RPMI7951 (cell line): ENCODE measurements around the gene FAM180A. TPM values are rescaled to one million over a fixed set of nuclear protein-coding genes. Genes with fewer than 3 reads are reported as not detected.
A peak's percentile ranks its signal among the peaks of the same experiment; 100 is the strongest.
"Not testable (repeated sequence)": the region's sequence is repeated elsewhere in the genome, so short reads cannot be mapped to it uniquely, and the experiment has no call there.

Source experiments
- DNase-seq: peaks from one replicate; pipeline ENCODE4 v3.0.0-alpha.2; 2012; ENCODE audit warnings: low read depth
- total RNA-seq: library from RNA; depleted of rRNA; stranded (reverse); fragments of >200 nt; shearing (Covaris generic); gene quantifications from 2 replicates; pipeline ENCODE4 v1.2.3, GENCODE V29; 2014

Gene FAM180A
- total RNA-seq, 1 experiment from 2014 or later, result 4.8 TPM

DNA sequence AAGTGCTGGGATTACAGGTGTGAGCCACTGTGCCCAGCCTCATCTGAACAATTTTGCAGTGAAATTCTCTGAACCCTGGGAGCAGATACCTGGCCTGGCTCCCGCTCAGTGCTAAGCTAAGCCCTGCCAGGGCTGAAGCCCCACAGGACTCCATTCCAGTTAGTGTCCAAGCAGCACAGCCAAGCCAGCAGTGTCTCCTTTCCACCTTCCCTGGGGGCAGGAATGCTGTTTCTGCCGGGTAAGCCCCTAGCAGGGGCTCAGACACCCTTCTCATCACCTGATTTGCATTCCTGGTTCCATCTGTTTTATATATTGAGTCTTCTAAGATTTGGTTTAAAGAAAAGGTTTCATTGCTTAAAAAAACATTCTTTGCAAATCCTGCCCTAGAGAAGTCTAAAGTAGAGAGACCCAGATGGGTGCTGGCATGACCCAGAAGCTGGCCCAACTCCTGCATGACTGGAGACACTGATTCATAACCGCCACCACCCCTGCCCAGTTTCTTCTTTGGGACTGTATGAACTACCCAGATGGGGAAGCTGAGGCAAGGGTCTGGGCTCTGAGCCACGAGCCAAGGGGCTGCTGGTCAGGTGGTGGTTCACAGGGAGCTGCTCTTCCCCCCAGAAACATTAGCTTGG lies 34.7 kb downstream of the FAM180A start:
- DNase-seq, result peak; percentile 82

DNA sequence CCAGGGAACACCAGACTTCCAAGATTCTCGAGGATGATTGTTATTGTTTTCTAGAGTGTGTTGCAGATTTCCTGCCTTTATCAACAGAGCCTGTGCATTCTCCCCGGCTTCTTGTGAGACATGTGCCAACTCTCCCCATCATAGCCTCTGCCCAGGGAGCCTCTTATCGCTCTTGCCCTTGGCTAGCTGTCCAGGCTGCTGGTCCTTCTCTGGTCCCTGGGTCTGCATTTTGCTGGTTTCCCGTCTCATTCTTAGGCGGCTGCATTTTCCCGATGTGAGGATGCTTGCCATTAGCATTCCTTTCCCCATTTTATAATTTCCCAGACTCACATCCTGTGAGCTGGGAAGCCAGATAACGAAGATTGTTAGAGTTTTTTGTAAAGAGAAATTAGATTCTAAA lies 35.8 kb downstream of the FAM180A start:
- no peak for DNase-seq

DNA sequence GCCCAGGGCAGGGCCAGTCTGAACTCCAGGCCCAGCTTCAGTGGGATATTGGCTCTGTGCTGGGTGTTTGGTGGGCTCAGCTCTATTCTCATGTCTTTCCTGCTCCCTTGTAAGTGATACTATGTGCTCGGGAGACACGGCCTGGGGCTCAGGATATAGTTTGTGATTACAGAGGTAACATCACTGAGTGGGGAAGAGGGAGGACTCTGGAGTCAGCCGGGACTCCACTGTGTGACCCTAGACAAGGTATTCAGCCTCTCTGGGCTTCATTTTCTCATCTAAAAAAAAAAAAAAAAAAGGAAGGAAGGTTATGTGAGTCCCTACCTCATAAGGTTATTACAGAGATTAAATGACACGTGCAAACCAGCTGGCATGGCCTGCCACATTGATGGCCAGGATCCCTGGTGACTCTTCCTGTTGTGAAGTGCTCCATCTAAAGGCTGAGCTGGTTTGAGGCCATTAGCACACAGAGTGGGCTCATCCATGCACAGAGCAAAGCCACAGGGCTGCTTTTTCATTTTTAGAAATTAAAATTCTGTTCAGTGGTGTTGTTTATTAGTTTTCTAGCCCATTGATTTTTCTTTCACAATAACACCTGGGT lies 36.3 kb downstream of the FAM180A start:
- peak; percentile 38 for DNase-seq

DNA sequence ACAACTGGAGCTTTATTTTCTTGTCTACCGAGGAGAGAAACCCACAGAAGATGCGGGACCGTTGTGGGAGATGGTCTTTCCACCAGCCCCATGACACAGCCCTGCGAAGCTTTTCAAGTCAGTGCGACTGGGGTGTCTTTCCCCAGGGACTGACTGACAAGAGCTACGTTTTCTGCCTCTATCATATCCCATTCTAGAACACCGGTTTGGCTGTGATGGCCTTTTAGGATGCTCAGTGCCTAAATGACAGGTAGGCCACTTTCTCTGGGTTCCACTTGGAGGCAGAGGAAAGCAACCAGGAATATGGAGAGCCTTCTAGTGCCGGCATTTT lies 37.5 kb downstream of the FAM180A start:
- no peak for DNase-seq

DNA sequence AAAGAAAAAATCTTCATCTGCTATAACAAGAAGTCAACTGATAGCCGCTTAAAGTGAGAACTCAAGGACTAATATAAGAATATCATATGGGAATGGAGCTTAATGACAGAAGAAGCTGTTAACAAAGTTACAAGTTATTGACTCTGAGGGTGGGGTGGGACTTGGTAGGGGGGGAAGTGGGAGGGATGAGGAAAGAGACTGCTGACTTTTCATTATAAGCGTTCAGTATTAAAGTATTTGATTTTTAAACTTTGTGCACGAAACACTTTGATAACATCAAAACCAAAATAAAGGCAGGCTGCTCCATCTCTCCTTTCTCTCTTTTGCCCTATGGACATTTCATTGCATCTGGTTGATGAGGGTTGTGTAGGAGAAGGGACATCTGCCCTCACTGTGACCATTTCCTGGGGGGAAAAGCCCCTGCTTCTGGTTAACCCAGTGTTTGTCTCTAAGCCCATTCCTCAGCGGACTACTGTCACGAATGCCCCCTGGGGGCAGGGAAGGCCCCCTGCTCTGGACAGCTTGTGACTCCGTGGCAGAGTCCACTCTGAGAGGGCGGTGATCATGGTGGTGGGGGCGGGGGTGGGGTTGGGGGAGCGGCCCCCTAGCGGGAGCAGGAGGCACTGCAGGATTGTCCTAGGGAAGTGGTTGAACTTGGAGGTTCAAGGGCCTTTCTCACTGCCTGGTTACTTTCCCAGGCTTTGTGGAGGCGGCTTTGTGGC lies 38.0 kb downstream of the FAM180A start:
- no peak for DNase-seq

DNA sequence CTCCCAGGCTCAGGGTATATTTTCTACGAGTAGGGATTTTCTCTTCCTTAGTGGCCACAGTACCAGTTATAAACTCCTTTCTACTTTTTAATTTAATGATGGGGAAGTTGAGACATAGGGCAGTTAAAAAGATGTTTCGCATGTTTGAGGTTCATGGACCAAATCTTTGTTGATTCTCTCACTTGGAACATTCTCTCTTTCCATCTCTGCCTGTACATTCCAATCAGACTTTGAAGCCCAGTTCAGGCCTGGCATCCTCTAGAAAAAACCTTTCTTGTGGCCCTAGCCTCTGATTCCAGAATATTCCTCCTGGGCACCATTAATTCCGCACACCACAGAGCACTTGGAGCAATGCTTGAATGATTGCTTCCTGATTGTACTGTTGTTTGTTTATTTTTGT lies 39.1 kb downstream of the FAM180A start:
- DNase-seq, result no peak

DNA sequence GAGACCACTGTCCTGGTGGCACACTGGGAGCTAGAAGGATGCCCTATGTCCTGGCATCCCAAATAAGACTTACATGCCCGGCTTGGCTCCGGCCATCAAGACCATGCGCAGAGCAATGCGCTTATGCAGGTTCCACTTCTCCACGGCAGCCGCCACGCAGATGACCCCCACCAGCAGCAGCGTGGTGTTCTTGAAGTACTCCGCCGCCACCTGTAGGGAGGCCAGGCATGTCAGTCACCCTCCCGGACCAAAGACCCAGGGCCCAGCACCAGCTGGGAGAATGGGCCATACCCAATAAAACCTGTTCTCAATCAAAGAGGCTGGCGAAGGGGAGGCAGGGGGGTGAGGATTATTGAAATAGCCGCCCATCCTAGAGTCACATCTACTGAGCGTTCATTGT lies 40.6 kb downstream of the FAM180A start:
- DNase-seq, result no peak

DNA sequence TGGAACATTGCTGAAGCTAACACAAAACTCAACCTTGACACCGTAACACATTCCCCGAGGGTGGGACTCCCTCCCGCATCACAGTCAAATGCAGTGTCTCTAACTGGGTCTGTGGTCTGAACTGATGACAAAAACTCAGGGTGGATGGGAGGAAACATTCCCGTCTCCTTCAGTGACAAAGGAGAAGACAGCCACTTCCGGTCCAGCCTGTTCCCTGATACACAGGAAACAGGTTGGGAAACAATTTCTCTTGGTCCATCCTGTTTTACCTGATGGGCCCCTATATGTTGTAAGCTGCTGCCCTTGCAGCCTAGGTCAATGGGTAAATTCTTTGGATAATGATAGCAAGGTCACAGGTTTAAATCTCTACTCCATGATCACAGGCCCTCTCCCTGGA lies 41.0 kb downstream of the FAM180A start:
- no peak for DNase-seq

DNA sequence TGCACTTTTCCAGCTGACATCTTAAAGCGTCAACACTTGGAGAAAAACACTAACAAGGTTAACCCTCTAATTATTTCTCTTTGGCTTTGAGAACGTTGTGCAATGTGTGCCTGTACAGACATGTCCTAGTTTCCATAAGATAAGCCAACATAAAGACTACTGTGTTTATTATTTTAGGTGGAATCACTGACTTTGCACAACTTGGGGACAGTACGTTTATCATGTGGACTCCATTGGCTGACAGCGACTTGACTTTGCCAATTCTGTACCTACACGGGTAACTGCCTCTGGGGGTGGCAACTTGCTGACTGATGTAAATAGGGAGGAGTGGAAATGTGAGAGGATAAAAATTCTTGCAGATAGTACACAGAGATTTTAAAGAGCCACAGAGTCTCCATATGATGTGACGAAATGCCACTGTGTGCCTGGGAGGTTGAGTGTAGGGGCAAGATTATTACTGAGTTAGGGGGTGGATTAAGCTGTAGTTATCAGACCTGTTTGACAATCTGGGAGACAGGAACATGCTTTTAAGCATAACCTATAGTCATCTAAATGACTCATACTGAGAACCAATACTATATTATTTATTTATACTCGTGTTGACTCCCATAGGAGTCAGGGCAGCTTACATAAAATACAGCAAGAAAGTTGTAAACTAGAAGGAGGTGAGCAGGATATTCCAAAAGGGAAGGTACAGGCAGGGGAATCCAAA lies 41.6 kb downstream of the FAM180A start:
- no peak for DNase-seq

DNA sequence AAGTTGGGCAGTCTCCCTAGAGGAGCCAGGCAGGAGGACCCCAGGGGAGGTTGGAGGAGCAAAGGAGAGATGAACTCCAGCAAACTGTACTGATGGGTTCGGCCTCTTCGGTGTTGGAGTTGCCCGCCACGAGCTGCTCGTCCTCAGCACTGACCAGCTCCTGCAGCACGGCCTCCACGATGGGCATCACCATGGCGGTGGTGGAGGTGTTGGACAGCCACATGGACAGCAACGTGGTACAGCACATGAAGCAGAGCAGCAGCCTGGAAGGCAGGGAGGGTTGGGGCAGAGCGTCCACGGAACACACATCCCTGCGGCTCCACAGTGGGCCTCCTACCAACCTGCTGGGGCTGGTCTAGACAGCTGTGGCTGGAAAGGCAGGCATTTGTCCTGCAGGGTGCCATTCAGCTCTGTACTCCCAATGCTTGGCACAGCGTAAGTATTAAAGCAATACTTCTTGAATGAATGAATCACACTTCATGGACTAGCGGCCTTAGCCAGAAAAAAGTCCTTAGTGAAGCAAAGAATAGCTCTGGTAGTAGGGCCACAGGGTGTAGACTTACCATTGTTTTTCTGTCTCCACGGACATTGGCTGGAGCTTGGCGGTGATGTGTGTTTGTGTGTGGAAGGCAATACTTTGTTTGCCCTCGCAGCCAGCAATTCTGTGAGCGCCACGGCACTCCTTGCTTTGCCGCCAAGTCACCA lies 42.4 kb downstream of the FAM180A start:
- no peak for DNase-seq

DNA sequence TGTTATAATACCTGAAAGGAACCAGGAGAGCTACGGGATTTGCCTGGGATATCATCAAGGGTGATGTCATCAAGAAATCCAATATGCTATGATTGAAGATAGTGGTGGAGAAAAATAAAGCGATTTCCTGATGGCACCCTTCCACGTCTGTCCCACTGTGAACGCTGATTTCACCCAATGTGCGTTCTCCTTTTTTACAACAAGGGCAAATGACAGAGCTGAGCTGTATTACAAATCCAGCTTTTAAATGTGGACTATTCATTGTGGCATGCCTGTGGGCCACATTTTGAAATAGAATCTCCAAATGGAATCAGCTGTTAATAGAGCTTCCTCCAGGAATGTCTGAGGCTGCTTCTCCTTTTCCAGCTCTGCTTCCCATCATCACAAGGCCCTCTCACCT lies 43.9 kb downstream of the FAM180A start:
- DNase-seq, result no peak

DNA sequence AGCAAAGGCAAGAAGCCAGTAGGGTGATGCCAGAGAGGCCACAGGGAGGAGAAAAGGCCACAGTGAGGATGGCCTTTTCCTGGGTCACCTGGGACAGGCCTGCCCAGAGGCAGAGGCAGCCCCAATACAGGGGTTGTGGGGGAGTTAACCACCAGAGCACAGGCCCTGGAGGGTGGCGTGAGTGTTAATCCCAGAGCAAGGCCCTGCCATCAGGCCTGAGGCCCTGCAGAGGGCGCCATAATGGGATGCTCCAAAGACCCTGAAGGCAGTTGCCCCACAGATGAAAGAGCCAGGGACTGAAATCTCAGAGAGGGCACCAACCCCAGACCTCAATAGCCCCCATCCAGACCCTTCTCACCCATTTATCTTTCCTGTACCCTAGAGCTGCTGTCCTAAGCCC lies 44.5 kb downstream of the FAM180A start:
- DNase-seq, result no peak

DNA sequence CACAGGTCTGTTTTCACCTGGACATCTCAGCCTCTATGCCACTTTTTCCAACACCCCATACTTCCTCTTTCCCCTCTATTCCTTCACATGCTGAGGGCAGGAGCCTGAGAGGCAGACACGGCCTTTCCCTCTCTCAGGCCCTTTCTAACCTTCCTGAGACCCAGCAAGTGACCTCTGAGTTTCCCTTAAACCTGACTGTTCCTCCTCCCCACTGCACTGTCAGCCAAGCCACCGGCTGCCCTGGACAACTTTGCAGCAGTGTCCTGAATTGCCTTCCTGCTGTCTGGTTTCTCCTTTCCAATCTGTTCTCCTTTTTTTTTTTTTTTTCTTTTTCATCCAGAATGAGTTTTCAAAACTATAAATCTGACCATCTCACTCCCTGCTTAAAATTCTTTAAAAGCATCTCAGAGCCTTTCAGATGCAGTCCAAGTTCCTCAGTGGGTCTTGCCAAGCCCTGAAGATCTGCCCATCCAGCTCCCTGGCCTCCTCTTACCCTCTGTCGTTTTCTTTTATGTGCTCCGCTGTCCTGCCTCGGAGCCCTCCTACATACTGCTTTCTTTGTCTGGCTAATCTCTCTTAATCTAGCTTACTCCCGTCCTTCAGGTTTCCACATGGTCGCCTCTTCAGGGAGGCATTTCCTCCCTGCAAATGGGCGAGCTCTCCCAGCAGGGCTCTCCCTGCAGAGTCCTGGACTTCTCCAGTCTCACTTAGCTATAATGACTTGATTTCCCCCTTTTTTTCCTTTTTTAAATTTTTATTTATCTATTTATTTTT lies 51.1 kb downstream of the FAM180A start:
- DNase-seq, result no peak

DNA sequence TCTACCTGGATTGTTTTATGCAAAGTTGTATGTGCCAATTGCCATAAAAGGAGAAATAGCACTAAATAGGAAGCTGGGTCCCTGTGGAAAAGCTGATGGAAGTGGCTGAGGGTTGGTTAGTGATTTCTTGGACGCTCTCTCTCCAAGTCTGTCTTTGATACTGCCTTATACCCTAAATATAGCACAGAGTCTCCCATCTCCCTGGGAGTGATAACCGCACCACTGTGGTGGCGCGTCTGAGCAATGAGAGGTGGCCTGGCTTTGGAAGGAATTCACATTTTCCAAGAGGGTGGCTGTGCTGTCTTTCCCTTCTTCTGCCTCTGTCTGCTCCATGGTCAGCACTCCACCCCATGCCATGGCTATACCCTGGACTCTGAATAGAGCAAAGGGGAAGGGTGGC lies 55.1 kb downstream of the FAM180A start:
- no peak for DNase-seq

DNA sequence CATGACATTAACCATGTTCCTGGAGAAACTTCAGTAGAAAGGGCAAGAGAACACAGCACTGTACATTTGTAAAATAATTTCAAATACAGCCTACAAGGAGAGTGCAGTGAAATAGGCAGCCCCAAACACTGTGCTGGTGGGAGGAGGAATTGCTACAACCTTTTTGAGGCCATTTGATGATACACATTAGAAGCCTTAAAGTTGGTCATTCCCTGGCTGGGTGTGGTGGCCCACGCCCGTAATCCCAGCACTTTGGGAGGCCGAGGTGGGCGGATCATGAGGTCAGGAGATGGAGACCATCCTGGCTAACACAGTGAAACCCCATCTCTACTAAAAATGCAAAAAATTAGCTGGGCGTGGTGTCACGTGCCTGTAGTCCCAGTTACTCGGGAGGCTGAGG lies 56.0 kb downstream of the FAM180A start:
- DNase-seq, result not testable (repeated sequence)

DNA sequence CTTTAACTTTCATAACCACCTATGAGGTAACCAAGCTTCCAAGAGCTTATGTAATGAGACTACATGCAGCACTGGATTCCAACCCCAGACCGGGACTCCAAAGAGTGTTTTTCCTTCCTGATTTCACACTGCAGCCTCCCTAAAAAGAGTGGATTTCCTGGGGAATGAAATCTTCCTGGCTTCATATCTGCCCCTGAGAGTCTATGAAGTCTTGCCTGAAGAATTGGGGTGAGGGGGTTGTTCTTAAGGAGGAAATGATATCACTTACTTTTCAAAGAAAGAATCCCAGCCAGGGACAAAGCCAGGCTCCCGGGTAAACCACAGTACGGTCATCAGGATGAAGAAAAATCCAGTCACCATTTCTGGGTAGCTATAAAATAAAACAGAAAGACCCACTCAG lies 56.6 kb downstream of the FAM180A start:
- DNase-seq, result no peak

DNA sequence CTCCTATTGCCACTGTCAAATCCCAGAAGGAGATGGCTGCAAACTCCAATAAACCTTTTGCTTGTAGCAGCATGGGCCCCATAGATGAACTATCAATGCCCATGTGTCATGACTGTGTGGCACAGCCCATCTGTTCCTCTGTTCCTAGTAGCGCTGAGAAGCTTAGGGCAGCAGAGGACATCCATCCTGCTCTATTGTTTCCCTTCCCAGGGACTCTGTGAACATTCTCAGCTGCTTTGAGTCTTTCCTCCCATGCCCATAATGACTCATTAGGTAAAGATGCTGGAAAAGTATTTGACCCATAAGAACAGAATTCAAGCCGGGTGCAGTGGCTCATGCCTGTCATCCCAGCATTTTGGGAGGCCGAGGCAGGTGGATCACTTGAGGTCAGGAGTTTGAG lies 58.0 kb downstream of the FAM180A start:
- DNase-seq, result peak; percentile 63

DNA sequence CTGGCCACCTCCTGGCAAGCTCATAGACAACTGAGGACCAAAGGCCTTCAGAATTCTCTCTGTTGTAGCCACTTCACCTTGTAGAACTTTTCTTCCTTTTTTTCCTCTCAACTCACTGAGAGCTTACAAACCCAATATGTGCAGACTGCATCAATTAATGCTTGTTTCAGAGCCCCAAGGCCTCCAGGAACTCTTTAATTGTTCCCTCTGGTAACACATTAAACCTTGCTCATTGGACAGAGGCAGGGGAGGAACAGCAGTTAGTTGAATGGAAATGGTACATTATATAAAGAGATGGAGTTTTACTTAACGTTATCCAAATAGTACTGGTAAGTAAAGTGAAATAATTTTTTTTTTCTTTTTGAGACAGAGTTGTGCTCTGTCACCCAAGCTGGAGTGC lies 61.1 kb downstream of the FAM180A start:
- no peak for DNase-seq

DNA sequence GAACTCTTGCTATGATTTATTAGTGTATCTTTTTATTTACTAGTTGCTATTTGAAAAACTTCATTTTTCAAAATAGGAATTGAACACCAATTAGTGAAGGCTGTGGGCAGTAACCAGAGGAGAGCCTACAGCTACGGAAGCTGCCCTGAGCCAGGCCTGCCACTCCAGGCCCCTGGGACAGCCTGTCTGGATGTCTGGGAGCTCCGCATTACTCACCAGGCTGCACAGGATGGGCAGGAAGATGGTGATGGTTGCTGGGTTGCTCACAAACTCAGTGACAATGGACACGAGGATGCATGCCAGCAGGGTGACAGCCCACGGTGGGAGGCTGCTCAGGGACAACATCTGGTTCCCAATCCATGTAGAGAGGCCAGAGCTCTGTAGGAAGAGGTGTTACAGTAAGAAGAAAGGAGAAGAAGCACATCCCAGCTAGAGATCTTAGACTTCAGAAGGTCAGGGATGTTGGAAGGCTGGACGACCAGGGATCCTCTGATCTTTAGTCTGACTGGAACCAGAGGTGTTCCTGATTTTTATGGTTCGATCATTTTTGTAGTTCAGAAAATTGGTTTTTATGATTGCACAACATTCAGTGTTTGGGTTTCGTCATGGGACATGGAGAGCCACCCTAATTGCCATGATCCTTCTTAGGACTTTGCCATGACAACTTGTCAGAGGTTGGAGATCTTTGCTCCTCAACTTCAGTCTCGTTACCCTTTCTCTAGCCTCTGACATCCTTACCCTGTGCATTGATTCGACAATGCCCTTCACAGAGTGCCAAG lies 63.1 kb downstream of the FAM180A start:
- DNase-seq, result peak; percentile 72

DNA sequence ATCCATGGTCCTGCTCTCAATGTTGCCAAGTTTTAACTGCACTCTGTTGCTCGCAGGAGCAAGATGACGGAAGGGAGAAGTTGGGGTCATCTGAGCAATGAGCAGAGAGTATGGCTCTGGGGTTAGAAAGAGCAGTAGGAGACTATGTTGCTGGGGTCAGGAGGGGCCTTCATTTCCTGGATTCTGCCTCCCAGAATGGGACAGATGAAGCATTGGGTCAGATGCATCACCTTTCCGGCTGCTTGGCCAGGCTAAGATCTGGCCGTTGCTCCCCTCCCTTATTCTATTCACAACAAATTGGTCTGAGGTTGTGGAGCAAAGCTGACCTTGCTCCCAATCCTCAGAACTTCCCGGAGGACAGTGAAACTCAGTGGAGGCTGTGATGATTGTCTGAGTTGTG lies 63.9 kb downstream of the FAM180A start:
- no peak for DNase-seq

DNA sequence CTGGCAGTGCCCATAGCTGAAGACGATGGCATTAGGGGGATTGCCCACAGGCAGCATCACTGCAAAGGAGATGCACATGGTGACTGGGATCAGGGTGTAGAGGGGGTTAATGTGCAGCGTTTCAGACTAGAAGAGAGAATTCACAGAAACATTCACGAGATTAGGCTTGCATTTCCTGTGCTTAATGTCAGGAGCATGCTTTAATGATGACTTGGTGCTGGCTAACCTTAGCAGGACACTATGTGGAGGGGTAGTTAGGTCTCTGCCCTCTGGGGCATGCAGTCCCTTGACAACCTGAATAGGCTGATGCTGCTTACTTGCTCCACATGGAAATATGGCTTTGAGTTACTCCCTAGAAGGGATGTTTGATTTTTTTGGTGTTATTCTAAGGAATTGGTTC lies 64.5 kb downstream of the FAM180A start:
- DNase-seq, result peak; percentile 46
